Nephron (organoid): ENCODE results near the gene SCNN1A.
A peak's percentile ranks its signal among the peaks of the same experiment; 100 is the strongest.

Experiments used
- H3K27ac Mint-ChIP-seq, 3 experiments: 2 replicates each; pipeline ENCODE4 v1.8.0; 2020; ENCODE audit warnings: mixed read lengths in 3 of 3, mild to moderate bottlenecking in 2 of 3, moderate library complexity in 1 of 3
- H3K27me3 Mint-ChIP-seq: 2 replicates; pipeline ENCODE4 v1.8.0; 2021; ENCODE audit warnings: low read depth, mild to moderate bottlenecking, moderate library complexity, mixed read lengths
- H3K36me3 Mint-ChIP-seq: 2 replicates; pipeline ENCODE4 v1.8.0; 2020; ENCODE audit warnings: low read depth, mixed read lengths
- H3K4me1 Mint-ChIP-seq: 2 replicates; pipeline ENCODE4 v1.8.0; 2020; ENCODE audit warnings: mixed read lengths
- H3K4me3 Mint-ChIP-seq, 3 experiments: 2 replicates each; pipeline ENCODE4 v1.8.0; 2020; ENCODE audit warnings: mild to moderate bottlenecking in 3 of 3, mixed read lengths in 3 of 3, moderate library complexity in 2 of 3
- H3K9me3 Mint-ChIP-seq: 2 replicates; pipeline ENCODE4 v1.8.0; 2020; ENCODE audit warnings: mixed read lengths
- CTCF ChIP-seq, 3 experiments: fragments of 200-600 bp; sonication (generic); IDR thresholded peaks; one replicate each; pipeline ENCODE4 v1.5.0; 2021; ENCODE audit warnings: antibody characterized with exemption in 3 of 3; ENCODE audit not compliant: unreplicated experiment in 3 of 3

Gene SCNN1A

GRCh38 chr12:6358881-6359280, 16.5 kb downstream of the SCNN1A start:
- Mint-ChIP-seq H3K4me1 (peaks cover 13% of the 10 kb centered on the region), H3K27ac (peak overlapping the region in 1 of 3 experiments; percentile 65), H3K36me3 (peaks cover 4% of the 10 kb centered on the region), H3K9me3 (no peaks in the 10 kb centered on the region), H3K27me3 (peaks cover 11% of the 10 kb centered on the region), H3K4me3 (no peak overlapping the region)
- no peak for TF ChIP-seq CTCF (IDR thresholded peaks at IDR 0.05; ENCODE audit: unreplicated experiment in 3 of 3)

GRCh38 chr12:6356374-6356820, 19.0 kb downstream of the SCNN1A start:
- Mint-ChIP-seq H3K27me3 (peaks cover 11% of the 10 kb centered on the region), H3K9me3 (no peaks in the 10 kb centered on the region), H3K4me3 (no peak overlapping the region), H3K36me3 (peaks cover 4% of the 10 kb centered on the region), H3K4me1 (peaks cover 18% of the 10 kb centered on the region), H3K27ac (no peak overlapping the region)
- TF ChIP-seq CTCF (IDR thresholded peaks at IDR 0.05; ENCODE audit: unreplicated experiment in 3 of 3), result no peak

- no peak for TF ChIP-seq CTCF (IDR thresholded peaks at IDR 0.05; ENCODE audit: unreplicated experiment in 3 of 3)
- Mint-ChIP-seq H3K27ac (no peak overlapping the region), H3K4me1 (peaks cover 18% of the 10 kb centered on the region), H3K4me3 (no peak overlapping the region), H3K36me3 (peaks cover 4% of the 10 kb centered on the region), H3K27me3 (peaks cover 11% of the 10 kb centered on the region), H3K9me3 (no peaks in the 10 kb centered on the region)
These were observed 19.6 kb downstream of the SCNN1A start for GRCh38 chr12:6355491-6356373.

- Mint-ChIP-seq H3K27me3 (peaks cover 11% of the 10 kb centered on the region), H3K27ac (no peak overlapping the region), H3K9me3 (no peaks in the 10 kb centered on the region), H3K36me3 (peaks cover 4% of the 10 kb centered on the region), H3K4me1 (peaks cover 11% of the 10 kb centered on the region), H3K4me3 (no peak overlapping the region)
- no peak for TF ChIP-seq CTCF (IDR thresholded peaks at IDR 0.05; ENCODE audit: unreplicated experiment in 3 of 3)
These were observed 20.6 kb downstream of the SCNN1A start for GRCh38 chr12:6354495-6355393.

GRCh38 chr12:6352193-6353173, 22.9 kb downstream of the SCNN1A start:
- Mint-ChIP-seq H3K9me3 (no peaks in the 10 kb centered on the region), H3K27me3 (peaks cover 7% of the 10 kb centered on the region), H3K4me3 (no peak overlapping the region), H3K4me1 (peaks cover 11% of the 10 kb centered on the region), H3K36me3 (peaks cover 4% of the 10 kb centered on the region), H3K27ac (peak overlapping the region; percentile 33 to 90 (median 78))
- no peak for TF ChIP-seq CTCF (IDR thresholded peaks at IDR 0.05; ENCODE audit: unreplicated experiment in 3 of 3)
